ENCODE data around the gene HP.
"Not testable (repeated sequence)": the region's sequence is repeated elsewhere in the genome, so short reads cannot be mapped to it uniquely, and the experiment has no call there.

Gene HP

GRCh38 chr16:72054254-72054847 is at the start of gene HP:
TSS of gene HP (plus strand) at chr16:72054505. CDS start at chr16:72054653, 148 bp downstream.
- not testable (repeated sequence) for DNase-seq

- not testable (repeated sequence) for DNase-seq
Observed at GRCh38 chr16:72008065-72008423, 46.3 kb upstream of the HP start.

- DNase-seq: peak; percentile 94
Observed at GRCh38 chr16:72008424-72009216, 45.7 kb upstream of the HP start, which contains the start of gene DHODH. TSS of gene DHODH (plus strand) at chr16:72008744. CDS start at chr16:72008765, 21 bp downstream.

GRCh38 chr16:72009779-72010178 is 44.5 kb upstream of the HP start:
- DNase-seq: no peak

GRCh38 chr16:72012607-72013006 is 41.7 kb upstream of the HP start:
- no peak for DNase-seq

GRCh38 chr16:72013389-72013788 is 40.9 kb upstream of the HP start:
- DNase-seq: peak; percentile 53

GRCh38 chr16:72013888-72014581 is 40.3 kb upstream of the HP start:
- no peak for DNase-seq

- DNase-seq: no peak
Observed at GRCh38 chr16:72014675-72015074, 39.6 kb upstream of the HP start.

- no peak for DNase-seq
Observed at GRCh38 chr16:72015124-72015523, 39.2 kb upstream of the HP start.

- no peak for DNase-seq
Observed at GRCh38 chr16:72018470-72018869, 35.8 kb upstream of the HP start.

GRCh38 chr16:72021043-72021442 is 33.3 kb upstream of the HP start:
- DNase-seq: no peak

- no peak for DNase-seq
Observed at GRCh38 chr16:72022127-72022526, 32.2 kb upstream of the HP start.

GRCh38 chr16:72023962-72024361 is 30.3 kb upstream of the HP start:
- DNase-seq: no peak

- no peak for DNase-seq
Observed at GRCh38 chr16:72024862-72025382, 29.4 kb upstream of the HP start.

GRCh38 chr16:72025404-72026114 is 28.7 kb upstream of the HP start:
- DNase-seq: no peak

GRCh38 chr16:72027669-72028378 is 26.5 kb upstream of the HP start:
- no peak for DNase-seq

- no peak for DNase-seq
Observed at GRCh38 chr16:72029567-72030271, 24.6 kb upstream of the HP start.

GRCh38 chr16:72033437-72033836 is 20.9 kb upstream of the HP start:
- no peak for DNase-seq

GRCh38 chr16:72036098-72036497 is 18.2 kb upstream of the HP start:
- no peak for DNase-seq

- no peak for DNase-seq
Observed at GRCh38 chr16:72042157-72042660, 12.1 kb upstream of the HP start.

GRCh38 chr16:72043058-72043457 is 11.2 kb upstream of the HP start:
- no peak for DNase-seq

All from NK-92 treated with Interleukin-12 subunit alpha and Interleukin-12 subunit beta, amount 100 ng/mL, for 24 hours (cell line).